Activated CD4-positive, alpha-beta T cell treated with anti-CD3 and anti-CD28 coated beads for 36 hours (primary cell): Measurements from ENCODE around the gene FAM13C. TPM values are rescaled to one million over a fixed set of nuclear protein-coding genes. Genes with fewer than 3 reads are reported as not detected.

Experiments
- ATAC-seq: fragments of 200-7000 bp; cut with Tn5 transposase; one replicate; pipeline ENCODE4 v1.10.0; 2021; ENCODE audit warnings: mild to moderate bottlenecking, moderate library complexity
- CTCF ChIA-PET: fragments of 350-600 bp; sonication (Branson Sonifier 250); formaldehyde crosslinking; loops from one replicate; lab custom pipeline; 2021; ENCODE audit warnings: antibody characterized with exemption; lab: Charles Lee
- POLR2A ChIA-PET: fragments of 350-600 bp; sonication (Branson Sonifier 250); formaldehyde crosslinking; loops from one replicate; lab custom pipeline; 2021; ENCODE audit warnings: antibody characterized with exemption, inconsistent platforms; lab: Charles Lee
- DNase-seq: peaks from one replicate; pipeline ENCODE4 v3.0.0-alpha.2; 2020
- H3K27ac Mint-ChIP-seq: one replicate; pipeline ENCODE4 v1.8.0; 2021; ENCODE audit warnings: mixed read lengths
- H3K27me3 Mint-ChIP-seq: one replicate; pipeline ENCODE4 v1.8.0; 2021; ENCODE audit warnings: mixed read lengths
- H3K36me3 Mint-ChIP-seq: one replicate; pipeline ENCODE4 v1.8.0; 2021; ENCODE audit warnings: low read depth, mixed read lengths
- H3K4me1 Mint-ChIP-seq: one replicate; pipeline ENCODE4 v1.8.0; 2021; ENCODE audit warnings: mixed read lengths
- H3K4me3 Mint-ChIP-seq: one replicate; pipeline ENCODE4 v1.8.0; 2021; ENCODE audit warnings: mild to moderate bottlenecking, moderate library complexity, mixed read lengths
- H3K9me3 Mint-ChIP-seq: one replicate; pipeline ENCODE4 v1.8.0; 2021; ENCODE audit warnings: low read depth, mixed read lengths
- intact Hi-C, 2 experiments: fragments of 100-400 bp; cut with DNase I in 1 of 2; cut with micrococcal nuclease in 1 of 2; formaldehyde crosslinking; loops; one replicate each; pipeline versions ENCODE4 v1.14.2 to v1.15.1; 2022 to 2024; cut with DNase I, micrococcal nuclease
- total RNA-seq, 2 experiments: library from RNA; stranded (reverse); gene quantifications; one replicate each; pipeline ENCODE4 v1.2.3, GENCODE V29; 2021

FAM13C gene
- total RNA-seq, 2 experiments from 2014 or later = 0.35 TPM; not detected in 1

- DNase-seq = no peak
- Mint-ChIP-seq H3K27me3 (peaks cover 2% of the 10 kb centered on the region), H3K27ac (no peak overlapping the region), H3K4me3 (no peak overlapping the region), H3K9me3 (no peaks in the 10 kb centered on the region), H3K36me3 (no peaks in the 10 kb centered on the region), H3K4me1 (no peaks in the 10 kb centered on the region)
- intact Hi-C loops = no loop called here
- POLR2A ChIA-PET = no interaction called here
- CTCF ChIA-PET = no interaction called here
- ATAC-seq = no peak
Measured at GRCh38 chr10:59333701-59334100, 28.6 kb downstream of the FAM13C start.

GRCh38 chr10:59332581-59332980 is 29.8 kb downstream of the FAM13C start:
- DNase-seq = no peak
- CTCF ChIA-PET = no interaction called here
- Mint-ChIP-seq H3K4me1 (no peaks in the 10 kb centered on the region), H3K36me3 (no peaks in the 10 kb centered on the region), H3K27me3 (peaks cover 2% of the 10 kb centered on the region), H3K9me3 (no peaks in the 10 kb centered on the region), H3K27ac (no peak overlapping the region), H3K4me3 (no peak overlapping the region)
- intact Hi-C loops = no loop called here
- POLR2A ChIA-PET = no interaction called here
- no peak for ATAC-seq

GRCh38 chr10:59331661-59332060 is 30.7 kb downstream of the FAM13C start:
- no peaks in the 10 kb centered on the region for H3K9me3 Mint-ChIP-seq
- no peaks in the 10 kb centered on the region for H3K4me1 Mint-ChIP-seq
- CTCF ChIA-PET = no interaction called here
- POLR2A ChIA-PET = no interaction called here
- H3K4me3 Mint-ChIP-seq = no peak overlapping the region
- DNase-seq (no peak), ATAC-seq (no peak)
- no peak overlapping the region for H3K27ac Mint-ChIP-seq
- intact Hi-C loops = no loop called here
- H3K27me3 Mint-ChIP-seq = peaks cover 2% of the 10 kb centered on the region
- H3K36me3 Mint-ChIP-seq = no peaks in the 10 kb centered on the region

GRCh38 chr10:59325116-59325515 is 37.2 kb downstream of the FAM13C start:
- DNase-seq (no peak), ATAC-seq (no peak)
- Mint-ChIP-seq H3K27ac (no peak overlapping the region), H3K27me3 (peaks cover 2% of the 10 kb centered on the region), H3K4me1 (no peaks in the 10 kb centered on the region), H3K4me3 (no peak overlapping the region), H3K9me3 (no peaks in the 10 kb centered on the region), H3K36me3 (no peaks in the 10 kb centered on the region)
- ChIA-PET POLR2A (no interaction called here), CTCF (interaction anchor here (1.0 kb wide), 1 partner anchor 36 kb away, joined by 3 read pairs; no protein-coding TSS in a partner anchor)
- intact Hi-C loops = no loop called here

- no peaks in the 10 kb centered on the region for H3K36me3 Mint-ChIP-seq
- intact Hi-C loops = no loop called here
- H3K9me3 Mint-ChIP-seq = no peaks in the 10 kb centered on the region
- DNase-seq = no peak
- CTCF ChIA-PET = interaction anchor here (1.0 kb wide), 1 partner anchor 36 kb away, joined by 3 read pairs; no protein-coding TSS in a partner anchor
- ATAC-seq = no peak
- POLR2A ChIA-PET = no interaction called here
- no peak overlapping the region for H3K4me3 Mint-ChIP-seq
- peaks cover 2% of the 10 kb centered on the region for H3K27me3 Mint-ChIP-seq
- H3K27ac Mint-ChIP-seq = no peak overlapping the region
- H3K4me1 Mint-ChIP-seq = no peaks in the 10 kb centered on the region
Measured at GRCh38 chr10:59324597-59324996, 37.8 kb downstream of the FAM13C start.

- ATAC-seq (no peak), DNase-seq (no peak)
- Mint-ChIP-seq H3K9me3 (no peaks in the 10 kb centered on the region), H3K4me3 (no peak overlapping the region), H3K4me1 (no peaks in the 10 kb centered on the region), H3K27ac (no peak overlapping the region), H3K27me3 (peaks cover 2% of the 10 kb centered on the region), H3K36me3 (no peaks in the 10 kb centered on the region)
- intact Hi-C loops = no loop called here
- ChIA-PET CTCF (no interaction called here), POLR2A (no interaction called here)
Measured at GRCh38 chr10:59323831-59324401, 38.4 kb downstream of the FAM13C start.

GRCh38 chr10:59323036-59323459 is 39.3 kb downstream of the FAM13C start:
- H3K4me3 Mint-ChIP-seq = no peak overlapping the region
- H3K27ac Mint-ChIP-seq = no peak overlapping the region
- no peaks in the 10 kb centered on the region for H3K27me3 Mint-ChIP-seq
- H3K4me1 Mint-ChIP-seq = no peaks in the 10 kb centered on the region
- ChIA-PET CTCF (no interaction called here), POLR2A (no interaction called here)
- H3K36me3 Mint-ChIP-seq = no peaks in the 10 kb centered on the region
- intact Hi-C loops = no loop called here
- DNase-seq = no peak
- ATAC-seq = no peak
- no peaks in the 10 kb centered on the region for H3K9me3 Mint-ChIP-seq

GRCh38 chr10:59322131-59322530 is 40.2 kb downstream of the FAM13C start:
- H3K36me3 Mint-ChIP-seq = no peaks in the 10 kb centered on the region

GRCh38 chr10:59320355-59320754 is 42.0 kb downstream of the FAM13C start:
- H3K27ac Mint-ChIP-seq = no peak overlapping the region
- no peaks in the 10 kb centered on the region for H3K36me3 Mint-ChIP-seq
- H3K4me1 Mint-ChIP-seq = no peaks in the 10 kb centered on the region
- ChIA-PET POLR2A (no interaction called here), CTCF (no interaction called here)
- DNase-seq (no peak), ATAC-seq (no peak)
- no peak overlapping the region for H3K4me3 Mint-ChIP-seq
- no peaks in the 10 kb centered on the region for H3K9me3 Mint-ChIP-seq
- H3K27me3 Mint-ChIP-seq = no peaks in the 10 kb centered on the region
- intact Hi-C loops = no loop called here

More at GRCh38 chr10:59322131-59322530, 40.2 kb downstream of the FAM13C start:
- no peak for DNase-seq
- ChIA-PET POLR2A (no interaction called here), CTCF (no interaction called here)
- H3K4me3 Mint-ChIP-seq = no peak overlapping the region
- no peaks in the 10 kb centered on the region for H3K4me1 Mint-ChIP-seq
- ATAC-seq = no peak
- H3K27me3 Mint-ChIP-seq = no peaks in the 10 kb centered on the region
- no peak overlapping the region for H3K27ac Mint-ChIP-seq
- no peaks in the 10 kb centered on the region for H3K9me3 Mint-ChIP-seq
- intact Hi-C loops = no loop called here

GRCh38 chr10:59319854-59320253 is 42.5 kb downstream of the FAM13C start:
- Mint-ChIP-seq H3K4me1 (no peaks in the 10 kb centered on the region), H3K27ac (no peak overlapping the region), H3K36me3 (no peaks in the 10 kb centered on the region), H3K4me3 (no peak overlapping the region), H3K27me3 (no peaks in the 10 kb centered on the region), H3K9me3 (no peaks in the 10 kb centered on the region)
- DNase-seq (no peak), ATAC-seq (no peak)
- POLR2A ChIA-PET = no interaction called here
- CTCF ChIA-PET = no interaction called here
- intact Hi-C loops = no loop called here

GRCh38 chr10:59317066-59317465 is 45.3 kb downstream of the FAM13C start:
- H3K36me3 Mint-ChIP-seq = no peaks in the 10 kb centered on the region
- H3K27ac Mint-ChIP-seq = no peak overlapping the region
- POLR2A ChIA-PET = no interaction called here
- intact Hi-C loops = no loop called here
- no peak for DNase-seq
- no peaks in the 10 kb centered on the region for H3K4me1 Mint-ChIP-seq
- ATAC-seq = no peak
- no peaks in the 10 kb centered on the region for H3K9me3 Mint-ChIP-seq
- H3K27me3 Mint-ChIP-seq = no peaks in the 10 kb centered on the region
- H3K4me3 Mint-ChIP-seq = no peak overlapping the region
- CTCF ChIA-PET = no interaction called here

- ChIA-PET POLR2A (no interaction called here), CTCF (no interaction called here)
- no peak for ATAC-seq
- Mint-ChIP-seq H3K27me3 (no peaks in the 10 kb centered on the region), H3K4me1 (no peaks in the 10 kb centered on the region), H3K4me3 (no peak overlapping the region), H3K27ac (no peak overlapping the region), H3K9me3 (no peaks in the 10 kb centered on the region), H3K36me3 (no peaks in the 10 kb centered on the region)
- intact Hi-C loops = no loop called here
- DNase-seq = no peak
Measured at GRCh38 chr10:59315465-59315864, 46.9 kb downstream of the FAM13C start.
